SU-DHL-6 (cell line): ENCODE data around the gene SRD5A1.

Experiments
- H2AFZ ChIP-seq: fragments of 200-600 bp; sonication (generic); 2 replicates; pipeline ENCODE4 v1.6.1; 2014; ENCODE audit warnings: low read depth, mild to moderate bottlenecking, moderate library complexity, mixed read lengths, antibody characterized with exemption, low read length; ENCODE audit not compliant: severe bottlenecking
- H3F3A ChIP-seq: fragments of 200-600 bp; shearing (Covaris generic); 2 replicates; pipeline ENCODE4 v1.6.0; 2016; ENCODE audit warnings: antibody characterized with exemption, mild to moderate bottlenecking; ENCODE audit not compliant: insufficient read depth
- H3K27ac ChIP-seq: fragments of 200-600 bp; sonication (generic); 2 replicates; pipeline ENCODE4 v1.5.1; 2016; ENCODE audit warnings: low read depth, mild to moderate bottlenecking, low read length, moderate library complexity, mixed read lengths
- H3K27me3 ChIP-seq: fragments of 200-600 bp; sonication (generic), shearing (Covaris generic); 2 replicates; pipeline ENCODE4 v1.6.0; 2014; ENCODE audit warnings: mild to moderate bottlenecking, low read length
- H3K36me3 ChIP-seq: fragments of 200-600 bp; sonication (generic); 2 replicates; pipeline ENCODE4 v1.6.1; 2014; ENCODE audit warnings: mild to moderate bottlenecking, low read length, mixed read lengths
- H3K4me2 ChIP-seq: fragments of 300-600, 200-600 bp; shearing (Covaris generic), sonication (generic); 2 replicates; pipeline ENCODE4 v1.6.0; 2014; ENCODE audit warnings: low read length, low read depth, mild to moderate bottlenecking; ENCODE audit not compliant: poor library complexity, severe bottlenecking
- H3K4me3 ChIP-seq: fragments of 200-600 bp; sonication (generic); 2 replicates; pipeline ENCODE4 v1.5.1; 2014; ENCODE audit warnings: antibody characterized with exemption, low read length, mild to moderate bottlenecking, mixed read lengths; ENCODE audit not compliant: insufficient read depth, poor library complexity, severe bottlenecking
- H3K79me2 ChIP-seq: fragments of 200-600 bp; sonication (generic); 2 replicates; pipeline ENCODE4 v1.6.1; 2014; ENCODE audit warnings: mild to moderate bottlenecking, low read length, moderate library complexity; ENCODE audit not compliant: insufficient read depth
- H3K9ac ChIP-seq: fragments of 200-600 bp; sonication (generic); 2 replicates; pipeline ENCODE4 v1.7.0; 2014; ENCODE audit warnings: mild to moderate bottlenecking, low read length
- H3K9me2 ChIP-seq: fragments of 200-600 bp; sonication (generic); replicated peaks from 2 replicates; pipeline ENCODE4 v1.6.1; 2014; ENCODE audit warnings: low read length; ENCODE audit not compliant: insufficient read depth
- H3K9me3 ChIP-seq: fragments of 200-600 bp; sonication (generic); 2 replicates; pipeline ENCODE4 v1.6.1; 2014; ENCODE audit warnings: low read length, mixed read lengths; ENCODE audit not compliant: insufficient read depth
- H4K20me1 ChIP-seq: fragments of 200-600 bp; sonication (generic); 2 replicates; pipeline ENCODE4 v1.6.1; 2014; ENCODE audit warnings: low read depth, mild to moderate bottlenecking, antibody characterized with exemption, low read length, moderate library complexity, mixed read lengths
- EZH2phosphoT487 ChIP-seq: fragments of 200-600 bp; sonication (generic), shearing (Covaris generic); conservative IDR thresholded peaks from 2 replicates; pipeline ENCODE4 v1.6.1; 2018; ENCODE audit warnings: mild to moderate bottlenecking, antibody characterized with exemption, low read length, moderate library complexity, mixed read lengths
- TF ChIP-seq, protein P1 (sequence below): fragments of 200-600 bp; sonication (generic); IDR thresholded peaks from one replicate; pipeline ENCODE4 v1.5.1; 2017; ENCODE audit warnings: antibody characterized with exemption, mild to moderate bottlenecking, low read length, moderate library complexity; ENCODE audit not compliant: insufficient read depth, poor library complexity, severe bottlenecking

SRD5A1 gene

DNA sequence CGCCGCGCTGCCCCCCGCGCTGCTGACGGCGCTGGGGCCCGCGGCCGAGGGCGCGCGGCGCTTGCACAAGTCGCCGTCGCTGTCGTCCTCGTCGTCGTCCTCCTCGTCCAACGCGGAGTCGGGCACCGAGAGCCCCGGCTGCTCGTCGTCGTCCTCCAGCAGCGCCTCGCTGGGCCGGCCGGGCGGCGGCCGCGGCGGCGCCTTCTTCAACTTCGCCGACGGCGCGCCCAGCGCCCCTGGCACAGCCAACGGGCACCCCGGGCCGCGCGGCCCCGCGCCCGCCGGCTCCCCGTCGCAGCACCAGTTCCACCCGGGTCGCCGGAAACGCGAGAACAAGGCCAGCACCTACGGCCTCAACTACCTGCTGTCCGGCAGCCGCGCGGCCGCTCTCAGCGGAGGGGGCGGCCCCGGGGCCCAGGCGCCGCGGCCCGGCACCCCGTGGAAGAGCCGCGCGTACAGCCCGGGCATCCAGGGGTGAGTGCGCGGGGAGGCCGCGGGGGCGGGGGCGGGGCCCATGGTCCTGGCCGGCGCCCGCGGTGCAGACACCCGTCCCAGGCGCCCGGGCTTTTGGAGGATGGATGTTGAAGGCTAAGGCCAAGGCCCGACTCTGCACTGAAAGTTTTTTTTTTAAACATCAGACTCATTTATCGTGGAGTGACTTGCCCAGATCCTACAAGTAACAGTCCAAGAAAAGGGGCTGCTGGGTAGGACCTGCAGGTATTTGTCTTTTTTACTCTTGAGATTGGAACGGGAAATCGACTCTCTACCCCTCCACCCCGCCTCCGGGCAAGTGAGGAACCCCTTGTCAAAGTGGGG is 81.2 kb downstream of the SRD5A1 start:
- H2AFZ ChIP-seq: no peak overlapping the region

DNA sequence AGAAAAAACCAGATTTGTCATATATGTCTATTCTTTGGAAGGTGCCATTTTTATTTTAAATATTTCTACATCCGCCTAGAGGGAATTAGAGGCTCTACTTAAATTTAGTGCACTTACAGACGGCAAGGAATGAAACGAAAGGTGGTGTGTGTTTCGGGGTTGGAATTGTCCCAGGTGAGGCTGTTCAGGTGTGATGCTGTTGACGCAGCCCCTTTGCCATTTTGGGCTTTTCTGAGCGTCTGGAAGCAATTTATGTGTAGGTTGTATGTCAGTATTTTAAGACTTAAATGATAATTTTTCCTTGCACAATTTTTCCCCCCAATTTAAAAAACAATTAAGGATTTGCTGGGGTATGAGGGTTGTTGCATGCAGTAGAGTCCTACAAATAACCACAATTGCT is 82.0 kb downstream of the SRD5A1 start:
- Histone ChIP-seq H3K27me3 (no peaks in the 10 kb centered on the region), H3F3A (peaks cover 28% of the 10 kb centered on the region), H3K4me2 (peak overlapping the region; percentile 95), H3K36me3 (no peaks in the 10 kb centered on the region), H3K79me2 (peaks cover 59% of the 10 kb centered on the region), H3K27ac (no peak overlapping the region; the same call in 1 of the 2 replicates), H3K4me3 (peak overlapping the region; percentile 72), H2AFZ (no peak overlapping the region), H3K9me2 (no peaks in the 10 kb centered on the region), H3K9me3 (no peaks in the 10 kb centered on the region), H3K9ac (peak overlapping the region; percentile 60), H4K20me1 (peaks cover 36% of the 10 kb centered on the region)
- TF ChIP-seq, protein P1, sequence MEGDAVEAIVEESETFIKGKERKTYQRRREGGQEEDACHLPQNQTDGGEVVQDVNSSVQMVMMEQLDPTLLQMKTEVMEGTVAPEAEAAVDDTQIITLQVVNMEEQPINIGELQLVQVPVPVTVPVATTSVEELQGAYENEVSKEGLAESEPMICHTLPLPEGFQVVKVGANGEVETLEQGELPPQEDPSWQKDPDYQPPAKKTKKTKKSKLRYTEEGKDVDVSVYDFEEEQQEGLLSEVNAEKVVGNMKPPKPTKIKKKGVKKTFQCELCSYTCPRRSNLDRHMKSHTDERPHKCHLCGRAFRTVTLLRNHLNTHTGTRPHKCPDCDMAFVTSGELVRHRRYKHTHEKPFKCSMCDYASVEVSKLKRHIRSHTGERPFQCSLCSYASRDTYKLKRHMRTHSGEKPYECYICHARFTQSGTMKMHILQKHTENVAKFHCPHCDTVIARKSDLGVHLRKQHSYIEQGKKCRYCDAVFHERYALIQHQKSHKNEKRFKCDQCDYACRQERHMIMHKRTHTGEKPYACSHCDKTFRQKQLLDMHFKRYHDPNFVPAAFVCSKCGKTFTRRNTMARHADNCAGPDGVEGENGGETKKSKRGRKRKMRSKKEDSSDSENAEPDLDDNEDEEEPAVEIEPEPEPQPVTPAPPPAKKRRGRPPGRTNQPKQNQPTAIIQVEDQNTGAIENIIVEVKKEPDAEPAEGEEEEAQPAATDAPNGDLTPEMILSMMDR: no peak
- no peak for TF ChIP-seq EZH2phosphoT487

More for the DNA sequence above, 81.2 kb downstream of the SRD5A1 start:
- TF ChIP-seq, protein P1: no peak
- no peak for TF ChIP-seq EZH2phosphoT487
- peak overlapping the region; percentile 27; the same call in 1 of the 2 replicates for H3K27ac ChIP-seq
- H3K9me3 ChIP-seq: no peaks in the 10 kb centered on the region
- no peaks in the 10 kb centered on the region for H3K36me3 ChIP-seq
- peak overlapping the region; percentile 60 for H3K9ac ChIP-seq
- no peaks in the 10 kb centered on the region for H3K9me2 ChIP-seq
- H4K20me1 ChIP-seq: peaks cover 36% of the 10 kb centered on the region
- H3F3A ChIP-seq: peaks cover 20% of the 10 kb centered on the region
- H3K27me3 ChIP-seq: no peaks in the 10 kb centered on the region
- H3K79me2 ChIP-seq: peaks cover 51% of the 10 kb centered on the region
- H3K4me2 ChIP-seq: peak overlapping the region; percentile 95
- peak overlapping the region; percentile 72 for H3K4me3 ChIP-seq

DNA sequence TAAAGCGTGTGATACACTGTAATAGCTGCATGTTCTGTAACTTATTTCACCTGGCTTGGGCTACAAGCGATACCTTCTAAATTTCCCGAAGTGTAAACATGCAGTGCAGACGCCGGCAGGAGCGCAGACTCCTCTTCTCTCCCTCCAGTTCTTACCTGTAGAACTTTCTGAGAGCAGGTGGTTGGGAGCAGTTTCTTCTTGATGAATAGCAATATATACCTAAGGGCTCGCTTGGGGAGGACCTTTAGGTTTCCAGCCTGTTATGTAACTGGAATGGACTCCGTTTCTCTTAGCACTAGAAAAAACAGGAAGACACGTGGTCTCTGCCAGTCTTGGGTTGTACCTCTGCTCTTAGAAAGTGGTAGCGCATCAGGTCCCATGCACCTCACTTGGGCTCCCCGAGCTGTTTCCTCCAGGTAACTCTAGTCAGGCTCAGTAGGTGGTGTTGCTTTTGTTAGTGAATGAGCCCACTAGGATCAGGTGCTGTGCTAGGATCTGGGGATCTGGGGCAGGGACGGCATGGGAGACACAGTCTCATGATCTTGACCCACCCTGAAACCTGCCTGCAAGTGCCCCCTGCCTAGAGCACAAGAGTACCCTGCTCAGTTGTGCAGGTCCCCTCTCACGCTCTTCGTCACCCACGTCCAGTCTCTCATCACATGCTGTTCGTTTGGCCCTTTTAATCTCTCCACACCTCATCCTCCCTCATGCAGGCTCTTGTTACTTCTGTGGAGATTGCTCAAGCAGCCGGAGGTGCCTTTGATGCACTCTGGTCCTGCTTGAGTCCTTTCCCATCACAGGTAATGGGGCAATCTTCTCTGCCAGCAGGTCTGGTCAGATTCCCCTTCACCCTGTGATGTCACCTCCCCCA is 82.8 kb downstream of the SRD5A1 start:
- no peak overlapping the region for H3K27ac ChIP-seq
- peaks cover 66% of the 10 kb centered on the region for H3K79me2 ChIP-seq
- peaks cover 29% of the 10 kb centered on the region for H3F3A ChIP-seq
- no peaks in the 10 kb centered on the region for H3K36me3 ChIP-seq
- H3K4me3 ChIP-seq: peak overlapping the region; percentile 72
- no peaks in the 10 kb centered on the region for H3K9me3 ChIP-seq
- no peaks in the 10 kb centered on the region for H3K27me3 ChIP-seq
- TF ChIP-seq EZH2phosphoT487: no peak
- TF ChIP-seq, protein P1: no peak
- H2AFZ ChIP-seq: no peak overlapping the region
- peaks cover 39% of the 10 kb centered on the region for H4K20me1 ChIP-seq
- peak overlapping the region; percentile 95 for H3K4me2 ChIP-seq
- H3K9ac ChIP-seq: peak overlapping the region; percentile 60
- no peaks in the 10 kb centered on the region for H3K9me2 ChIP-seq
